Smooth muscle cell (in vitro differentiated cells): ENCODE measurements around the gene SVOPL. TPM values are rescaled to one million over a fixed set of nuclear protein-coding genes. Genes with fewer than 3 reads are reported as not detected.

Experiments used
- DNase-seq: peaks from one replicate; lab custom pipeline; 2025; ENCODE audit not compliant: unreplicated experiment; lab: John Stamatoyannopoulos, UW
- H2AFZ ChIP-seq: fragments of 200-600 bp; sonication (generic); 2 replicates; pipeline ENCODE4 v1.6.0; 2016; ENCODE audit warnings: antibody characterized with exemption, low read depth, mild to moderate bottlenecking
- H3F3A ChIP-seq: fragments of 200-600 bp; sonication (generic); 2 replicates; pipeline ENCODE4 v1.6.0; 2017; ENCODE audit warnings: antibody characterized with exemption, low read depth
- H3K27ac ChIP-seq: fragments of 200-600 bp; sonication (generic); 2 replicates; pipeline ENCODE4 v1.5.1; 2016; ENCODE audit warnings: low read depth, mild to moderate bottlenecking
- H3K27me3 ChIP-seq: fragments of 200-600 bp; sonication (generic); 2 replicates; pipeline ENCODE4 v1.6.1; 2016; ENCODE audit warnings: low read depth, mild to moderate bottlenecking
- H3K36me3 ChIP-seq: fragments of 200-600 bp; sonication (generic); 2 replicates; pipeline ENCODE4 v1.5.1; 2016; ENCODE audit warnings: low read depth
- H3K4me1 ChIP-seq: fragments of 200-600 bp; sonication (generic); 2 replicates; pipeline ENCODE4 v1.5.1; 2016; ENCODE audit warnings: low read depth
- H3K4me2 ChIP-seq: fragments of 200-600 bp; sonication (generic); 2 replicates; pipeline ENCODE4 v1.6.0; 2016; ENCODE audit warnings: mild to moderate bottlenecking
- H3K4me3 ChIP-seq: fragments of 200-600 bp; sonication (generic); 2 replicates; pipeline ENCODE4 v1.5.1; 2016; ENCODE audit warnings: mild to moderate bottlenecking
- H3K79me2 ChIP-seq: fragments of 200-600 bp; sonication (generic); 2 replicates; pipeline ENCODE4 v1.6.0; 2016; ENCODE audit warnings: low read depth, mild to moderate bottlenecking
- H3K9ac ChIP-seq: fragments of 200-600 bp; sonication (generic); 2 replicates; pipeline ENCODE4 v1.6.0; 2016; ENCODE audit warnings: low read depth
- H3K9me3 ChIP-seq: fragments of 200-600 bp; sonication (generic); replicated peaks from 2 replicates; pipeline ENCODE4 v1.5.1; 2016; ENCODE audit warnings: low read depth
- H4K20me1 ChIP-seq: fragments of 200-600 bp; sonication (generic); 2 replicates; pipeline ENCODE4 v1.6.0; 2016; ENCODE audit warnings: low read depth
- WGBS: methylation state at CpG from one replicate; pipeline ENCODE4 v1.1.7; 2016; ENCODE audit warnings: low lambda C conversion rate; 5-methylcytosine and 5-hydroxymethylcytosine counted together
- polyA plus RNA-seq: library from polyadenylated mRNA; unstranded; fragments of >200 nt; fragmentation: Nextera tagmentation; extraction: Ambion mirVana; gene quantifications from 2 replicates; pipeline ENCODE4 v1.2.1, GENCODE V29; 2016
- total RNA-seq: library from RNA; depleted of rRNA; stranded (reverse); fragments of >200 nt; gene quantifications from 2 replicates; pipeline ENCODE4 v1.2.3, GENCODE V29; 2014
- TF ChIP-seq, protein P1 (sequence below): fragments of 200-600 bp; sonication (generic); IDR thresholded peaks from 2 replicates; pipeline ENCODE4 v1.5.1; 2017; ENCODE audit warnings: borderline replicate concordance, mild to moderate bottlenecking, antibody characterized with exemption; ENCODE audit not compliant: insufficient read depth, poor library complexity, severe bottlenecking

The SVOPL gene
- total and polyA plus RNA-seq, 2 experiments from 2014 or later = not detected

DNA sequence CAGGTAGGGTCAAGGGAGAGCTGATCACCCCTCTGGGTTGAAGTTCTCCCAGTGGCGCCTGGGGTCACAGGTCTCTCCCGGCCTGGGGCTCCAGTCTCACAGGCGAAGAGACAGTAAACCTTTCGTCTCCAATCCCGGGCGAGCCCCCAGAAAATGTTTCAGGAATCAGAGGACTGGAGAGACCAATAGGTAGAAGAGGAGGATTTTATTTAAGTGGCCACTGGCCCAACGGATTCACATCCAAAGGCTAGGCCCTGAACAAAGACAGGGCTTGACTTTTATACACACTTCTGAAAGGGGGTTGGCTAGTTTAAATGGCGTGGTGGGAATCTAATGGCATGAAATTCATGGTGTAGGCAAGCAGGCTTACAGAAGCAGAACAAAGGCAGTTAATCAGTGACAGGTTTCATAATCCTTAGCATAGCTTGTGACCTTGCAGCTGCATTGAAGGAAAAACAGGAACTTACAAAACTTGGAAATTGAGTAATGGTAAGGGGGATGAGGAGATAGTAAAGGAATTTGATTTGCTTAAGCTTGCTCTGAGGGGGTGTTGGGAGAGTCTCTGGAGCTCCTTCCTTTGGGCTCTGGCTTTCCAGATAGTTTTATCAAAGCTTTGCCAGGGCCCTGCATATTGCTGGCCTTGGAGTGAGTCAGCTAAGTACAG, 135.6 kb downstream of the SVOPL start:
- TF ChIP-seq, protein P1, sequence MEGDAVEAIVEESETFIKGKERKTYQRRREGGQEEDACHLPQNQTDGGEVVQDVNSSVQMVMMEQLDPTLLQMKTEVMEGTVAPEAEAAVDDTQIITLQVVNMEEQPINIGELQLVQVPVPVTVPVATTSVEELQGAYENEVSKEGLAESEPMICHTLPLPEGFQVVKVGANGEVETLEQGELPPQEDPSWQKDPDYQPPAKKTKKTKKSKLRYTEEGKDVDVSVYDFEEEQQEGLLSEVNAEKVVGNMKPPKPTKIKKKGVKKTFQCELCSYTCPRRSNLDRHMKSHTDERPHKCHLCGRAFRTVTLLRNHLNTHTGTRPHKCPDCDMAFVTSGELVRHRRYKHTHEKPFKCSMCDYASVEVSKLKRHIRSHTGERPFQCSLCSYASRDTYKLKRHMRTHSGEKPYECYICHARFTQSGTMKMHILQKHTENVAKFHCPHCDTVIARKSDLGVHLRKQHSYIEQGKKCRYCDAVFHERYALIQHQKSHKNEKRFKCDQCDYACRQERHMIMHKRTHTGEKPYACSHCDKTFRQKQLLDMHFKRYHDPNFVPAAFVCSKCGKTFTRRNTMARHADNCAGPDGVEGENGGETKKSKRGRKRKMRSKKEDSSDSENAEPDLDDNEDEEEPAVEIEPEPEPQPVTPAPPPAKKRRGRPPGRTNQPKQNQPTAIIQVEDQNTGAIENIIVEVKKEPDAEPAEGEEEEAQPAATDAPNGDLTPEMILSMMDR = no peak
- Histone ChIP-seq H3F3A (peaks cover 23% of the 10 kb centered on the region), H4K20me1 (no peaks in the 10 kb centered on the region), H3K9me3 (no peaks in the 10 kb centered on the region), H3K79me2 (no peaks in the 10 kb centered on the region), H3K4me3 (no peak overlapping the region), H2AFZ (no peak overlapping the region), H3K9ac (no peak overlapping the region), H3K27ac (no peak overlapping the region), H3K4me1 (no peaks in the 10 kb centered on the region), H3K27me3 (no peaks in the 10 kb centered on the region), H3K4me2 (no peak overlapping the region), H3K36me3 (peaks cover 56% of the 10 kb centered on the region)
- WGBS = 99% methylated on average over 8 of the region's 8 CpGs
- no peak for DNase-seq

DNA sequence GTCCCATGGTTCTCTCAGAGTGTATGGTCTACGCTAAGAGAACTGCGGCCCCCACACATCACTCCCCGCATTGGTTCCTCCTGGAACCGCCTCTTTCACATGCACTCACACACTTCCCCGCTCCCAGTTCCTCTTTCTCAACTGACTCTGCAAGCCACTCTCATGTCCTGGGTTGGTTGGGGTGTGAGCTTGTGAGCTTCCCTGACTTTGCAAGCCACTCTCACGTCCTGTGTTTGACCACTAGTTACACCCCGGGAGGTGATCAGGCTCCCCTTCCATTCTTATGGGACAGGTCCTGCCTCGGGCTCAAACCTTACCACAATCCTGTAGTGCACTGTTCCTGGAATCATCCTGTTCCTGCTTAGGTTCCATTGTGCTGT, 136.1 kb downstream of the SVOPL start:
- H3K4me1 ChIP-seq = no peaks in the 10 kb centered on the region
- peaks cover 55% of the 10 kb centered on the region for H3K36me3 ChIP-seq
- H3K27me3 ChIP-seq = no peaks in the 10 kb centered on the region
- H3K9me3 ChIP-seq = no peaks in the 10 kb centered on the region
- no peak overlapping the region for H3K9ac ChIP-seq
- H3K27ac ChIP-seq = no peak overlapping the region
- no peak overlapping the region for H3K4me2 ChIP-seq
- H3K79me2 ChIP-seq = no peaks in the 10 kb centered on the region
- TF ChIP-seq, protein P1 = no peak
- no peak for DNase-seq
- H3K4me3 ChIP-seq = no peak overlapping the region
- peaks cover 23% of the 10 kb centered on the region for H3F3A ChIP-seq
- no peak overlapping the region for H2AFZ ChIP-seq
- H4K20me1 ChIP-seq = no peaks in the 10 kb centered on the region
- 97% methylated on average over 8 of the region's 8 CpGs for WGBS

DNA sequence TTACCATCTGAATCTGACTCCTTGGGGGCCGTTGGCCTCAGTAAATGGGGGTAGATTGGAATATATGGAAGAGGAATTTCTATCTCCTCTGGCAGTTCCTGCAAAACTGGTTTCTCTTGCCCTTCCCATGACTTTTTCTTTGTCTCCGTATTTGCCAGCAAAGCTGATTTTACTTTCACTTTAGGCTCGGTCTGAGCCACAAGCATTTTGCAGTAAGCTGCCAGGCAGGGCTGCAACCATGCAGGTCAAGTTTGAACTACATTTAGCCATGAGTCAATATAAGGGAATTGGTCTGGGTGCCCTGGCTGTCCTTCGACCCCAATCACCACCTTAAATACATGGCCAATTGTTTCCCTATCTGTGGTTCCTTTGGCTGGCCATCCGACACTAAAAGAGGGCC, 136.8 kb downstream of the SVOPL start:
- no peaks in the 10 kb centered on the region for H3K27me3 ChIP-seq
- WGBS = 80% methylated on average over 5 of the region's 5 CpGs
- H3K9ac ChIP-seq = no peak overlapping the region
- no peaks in the 10 kb centered on the region for H3K4me1 ChIP-seq
- no peaks in the 10 kb centered on the region for H3K9me3 ChIP-seq
- H4K20me1 ChIP-seq = no peaks in the 10 kb centered on the region
- H3K36me3 ChIP-seq = peaks cover 61% of the 10 kb centered on the region
- TF ChIP-seq, protein P1 = no peak
- DNase-seq = no peak
- H2AFZ ChIP-seq = no peak overlapping the region
- no peak overlapping the region for H3K4me3 ChIP-seq
- H3K27ac ChIP-seq = peak overlapping the region; percentile 24
- no peaks in the 10 kb centered on the region for H3K79me2 ChIP-seq
- peak overlapping the region; percentile 33 for H3K4me2 ChIP-seq
- peaks cover 23% of the 10 kb centered on the region for H3F3A ChIP-seq

DNA sequence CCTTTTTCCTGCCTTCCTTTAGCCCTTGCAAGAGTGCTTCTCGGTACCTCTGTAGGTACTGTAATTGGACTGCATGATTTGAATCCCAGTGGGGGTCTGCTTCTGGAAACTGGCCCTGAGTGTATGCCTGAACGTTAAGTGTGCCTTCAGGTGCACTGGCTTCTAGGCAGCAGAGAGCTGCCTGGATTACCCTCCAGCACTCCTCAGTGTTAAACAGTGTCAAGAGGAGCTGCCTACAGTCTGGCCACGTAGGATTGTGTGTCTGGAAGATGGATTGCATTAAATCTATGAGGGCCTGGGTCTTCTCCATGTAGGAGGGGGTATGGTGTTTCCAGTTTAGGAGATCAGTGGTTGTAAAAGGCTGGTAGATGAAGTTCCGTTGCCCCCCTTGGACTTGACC, 137.4 kb downstream of the SVOPL start:
- Histone ChIP-seq H3F3A (peaks cover 23% of the 10 kb centered on the region), H2AFZ (no peak overlapping the region), H3K79me2 (no peaks in the 10 kb centered on the region), H3K4me1 (no peaks in the 10 kb centered on the region), H3K27ac (no peak overlapping the region), H3K27me3 (no peaks in the 10 kb centered on the region), H3K4me2 (no peak overlapping the region), H3K4me3 (no peak overlapping the region), H4K20me1 (no peaks in the 10 kb centered on the region), H3K36me3 (peaks cover 65% of the 10 kb centered on the region), H3K9ac (no peak overlapping the region), H3K9me3 (no peaks in the 10 kb centered on the region)
- WGBS = 94% methylated on average over 4 of the region's 4 CpGs
- TF ChIP-seq, protein P1 = no peak
- DNase-seq = no peak
